Hematopoietic multipotent progenitor cell treated with erythropoietin and hydrocortisone succinate and interleukin-3 and kit ligand, for 6 days (in vitro differentiated cells): Measurements from ENCODE around the gene ELP5.
"Not testable (repeated sequence)": the region's sequence is repeated elsewhere in the genome, so short reads cannot be mapped to it uniquely, and the experiment has no call there.

Experiments
- DNase-seq: peaks from one replicate; pipeline ENCODE4 v3.0.0-alpha.2; 2015

The ELP5 gene

DNA sequence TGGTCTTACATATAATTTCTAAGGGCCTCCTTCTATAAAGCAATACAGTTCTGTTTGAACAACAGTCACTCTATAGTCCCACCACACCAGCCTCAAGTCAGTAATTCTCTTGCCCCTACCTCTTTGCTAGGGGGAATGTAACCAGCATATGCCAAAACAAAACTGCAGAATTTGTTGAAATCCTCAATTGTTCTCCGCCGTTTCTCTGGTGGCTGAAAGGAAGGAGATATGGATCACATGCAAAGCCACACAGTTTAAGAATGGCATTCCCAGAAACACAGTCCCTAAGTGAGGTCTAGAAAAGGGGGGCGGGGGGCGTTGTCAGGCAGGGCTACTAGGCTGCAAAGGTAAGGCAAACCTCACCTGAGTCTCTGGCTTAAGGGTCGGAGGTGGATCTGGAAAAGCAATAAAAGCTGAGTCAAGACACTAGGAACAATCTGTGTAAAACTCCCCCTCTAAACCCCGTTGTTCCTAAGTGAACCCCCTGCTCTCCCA is 14.7 kb upstream of the ELP5 start:
- DNase-seq, result no peak

DNA sequence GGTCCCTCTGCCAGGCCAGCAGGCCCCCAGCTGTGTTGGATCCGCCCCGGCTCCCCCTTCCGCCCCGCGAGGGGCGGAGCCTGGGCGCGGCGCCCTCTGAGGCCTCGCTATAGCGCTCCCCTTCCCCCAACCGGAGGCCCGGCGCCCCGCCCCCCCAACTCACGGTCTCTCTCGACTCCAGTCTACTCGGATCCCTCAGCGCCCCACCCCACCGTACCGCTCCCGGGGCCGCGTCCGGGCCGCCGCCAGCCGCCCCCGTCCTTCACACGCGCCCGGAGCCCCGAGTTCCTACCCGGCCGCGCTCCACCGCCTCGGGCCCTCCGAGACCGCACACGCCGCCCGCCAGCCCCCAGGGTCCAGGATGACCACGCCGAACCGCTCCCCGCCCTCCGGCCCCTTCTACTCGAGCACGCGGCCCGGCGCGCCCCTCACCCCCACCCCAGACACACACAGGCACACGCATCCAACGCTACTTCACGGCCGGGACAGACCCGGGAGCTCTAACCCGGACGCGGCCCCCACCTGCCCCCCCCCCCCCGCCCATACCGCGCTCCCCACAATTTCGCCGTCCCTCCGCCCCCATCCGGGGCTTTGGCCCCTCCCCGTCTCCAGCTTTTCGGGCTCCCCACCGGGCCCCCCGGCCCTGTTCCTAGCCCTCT is 14.1 kb upstream of the ELP5 start:
- DNase-seq, result peak; percentile 94

DNA sequence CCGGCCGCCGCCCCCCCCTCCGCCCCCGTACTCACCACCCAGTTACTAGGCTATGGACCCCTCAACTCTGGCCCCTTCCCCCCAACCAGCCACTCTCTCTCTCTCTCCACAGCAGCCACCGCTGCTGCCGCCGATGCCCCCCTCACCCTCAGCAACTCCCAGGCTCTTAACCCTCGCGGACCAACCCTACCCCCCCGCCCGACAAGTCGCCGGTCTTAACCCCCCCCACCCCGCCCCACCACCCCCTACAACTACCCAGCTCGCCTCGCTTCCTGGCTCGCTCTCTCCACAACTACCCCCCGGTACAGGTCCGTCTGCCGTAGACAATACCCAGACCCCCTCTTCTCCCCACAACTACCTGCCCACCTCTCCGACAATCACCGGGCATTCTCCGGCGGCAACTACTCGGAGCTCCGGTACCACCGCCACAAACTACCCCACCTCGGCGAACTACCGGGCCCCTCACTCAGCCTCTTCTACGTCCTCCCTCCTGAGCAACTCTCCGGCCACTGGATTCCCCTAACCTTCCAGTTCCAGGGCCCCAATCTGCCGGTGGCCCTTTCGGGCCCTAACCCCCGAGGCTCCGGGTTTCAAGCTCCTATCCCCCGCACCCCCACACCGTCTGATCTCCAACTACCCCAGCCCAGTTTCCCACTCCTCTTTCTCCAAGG is 13.5 kb upstream of the ELP5 start:
- peak; percentile 73 for DNase-seq

DNA sequence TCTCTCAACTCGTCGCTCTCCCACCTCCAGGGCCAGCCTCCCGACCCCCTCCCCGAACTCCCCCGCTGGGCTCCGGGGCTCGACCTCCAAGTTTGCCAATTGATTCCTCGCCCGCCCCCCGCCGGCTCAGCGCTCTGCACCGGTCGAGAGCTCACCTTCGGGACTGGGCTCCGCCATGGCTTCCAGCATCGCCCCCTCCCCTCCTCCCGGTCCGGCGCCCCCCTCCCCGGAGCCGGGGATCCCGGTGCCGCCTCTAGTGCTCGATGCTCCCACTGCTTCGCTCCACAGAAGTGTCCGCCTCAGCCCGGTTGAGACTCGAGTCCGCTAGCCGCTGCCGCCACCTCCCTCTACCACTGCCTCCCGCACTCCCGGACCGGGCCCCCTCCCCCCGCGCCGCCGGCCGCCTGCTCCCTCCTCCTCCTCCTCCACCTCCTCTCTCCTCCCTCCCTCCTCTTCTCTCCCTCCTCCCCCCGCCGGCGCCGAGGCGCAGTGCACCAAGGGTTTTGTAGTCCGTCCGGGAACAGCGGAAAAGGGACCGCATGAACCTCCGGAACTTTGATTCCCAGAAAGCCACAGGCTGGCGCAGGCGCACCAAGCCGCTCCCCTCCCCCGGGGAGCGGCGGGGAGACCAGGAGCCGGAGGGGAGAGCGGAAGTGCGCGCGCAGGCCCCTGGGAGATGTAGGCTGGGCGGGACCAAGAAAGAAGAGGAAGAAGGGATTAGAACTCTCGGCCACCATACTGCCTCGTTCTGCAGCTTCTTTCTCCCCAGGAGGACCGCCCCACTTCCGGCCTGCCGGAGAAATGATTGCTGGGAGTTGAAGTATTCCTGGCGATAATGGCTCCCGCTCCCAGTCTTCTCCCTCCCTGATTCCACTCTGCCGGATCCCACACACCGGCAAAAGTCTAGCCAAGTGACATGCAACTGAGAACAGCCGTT is 12.7 kb upstream of the ELP5 start, which contains the start of gene PHF23:
TSS of gene PHF23 (minus strand) at position 367 of the 937 bp plus-strand sequence. CDS start at position 189, 178 bp downstream.
- DNase-seq, result peak; percentile 100

DNA sequence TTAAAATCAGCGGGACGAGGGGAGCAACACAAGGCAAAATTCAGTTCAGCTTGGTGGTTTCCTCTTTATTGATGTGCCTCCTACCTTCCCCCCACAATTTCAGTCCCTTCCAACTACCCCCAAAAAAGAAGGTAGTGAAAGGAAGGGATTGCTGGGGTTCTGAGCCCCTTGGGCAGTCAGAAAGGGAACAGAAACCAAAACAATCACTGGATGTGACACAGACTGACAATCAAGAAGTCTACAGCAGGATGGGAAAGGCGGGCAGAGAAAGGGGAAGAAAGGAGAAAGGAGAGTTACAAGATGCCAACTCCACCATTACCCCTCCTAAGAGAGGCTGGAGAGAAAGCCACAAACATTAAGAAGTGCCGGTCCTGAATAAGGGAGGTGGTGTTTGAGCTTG is 11.6 kb upstream of the ELP5 start:
- DNase-seq, result no peak

DNA sequence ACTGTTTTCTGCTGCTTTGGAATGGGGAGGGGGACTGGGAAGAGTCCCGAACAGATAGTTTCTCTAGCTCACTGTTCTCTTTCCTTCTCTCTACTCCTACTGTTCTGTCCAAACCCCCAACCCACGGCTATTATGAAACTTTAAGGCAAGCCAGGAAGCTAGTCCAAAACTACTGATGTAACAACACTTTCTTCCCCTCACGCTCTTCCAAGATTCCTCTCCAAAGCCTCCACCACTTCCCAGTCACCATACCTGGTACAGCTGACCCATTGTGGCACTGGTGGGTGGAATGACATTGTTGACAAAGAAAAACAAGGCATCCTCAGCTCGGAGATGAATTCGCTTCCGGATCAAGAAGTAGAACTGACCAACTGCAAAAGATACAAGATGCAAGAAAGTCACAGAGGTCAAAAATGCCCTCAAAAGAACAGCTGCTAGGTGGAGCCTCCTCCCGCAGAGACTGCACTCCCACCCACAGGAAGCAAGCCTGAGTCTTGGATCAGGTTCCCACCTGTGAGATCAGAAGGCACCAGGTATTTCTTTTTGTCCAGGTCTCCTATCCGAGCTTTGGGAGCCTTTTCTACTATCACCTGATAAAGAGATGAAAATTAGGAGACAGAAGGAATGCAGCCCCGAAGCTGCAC is 10.8 kb upstream of the ELP5 start:
- DNase-seq, result no peak

DNA sequence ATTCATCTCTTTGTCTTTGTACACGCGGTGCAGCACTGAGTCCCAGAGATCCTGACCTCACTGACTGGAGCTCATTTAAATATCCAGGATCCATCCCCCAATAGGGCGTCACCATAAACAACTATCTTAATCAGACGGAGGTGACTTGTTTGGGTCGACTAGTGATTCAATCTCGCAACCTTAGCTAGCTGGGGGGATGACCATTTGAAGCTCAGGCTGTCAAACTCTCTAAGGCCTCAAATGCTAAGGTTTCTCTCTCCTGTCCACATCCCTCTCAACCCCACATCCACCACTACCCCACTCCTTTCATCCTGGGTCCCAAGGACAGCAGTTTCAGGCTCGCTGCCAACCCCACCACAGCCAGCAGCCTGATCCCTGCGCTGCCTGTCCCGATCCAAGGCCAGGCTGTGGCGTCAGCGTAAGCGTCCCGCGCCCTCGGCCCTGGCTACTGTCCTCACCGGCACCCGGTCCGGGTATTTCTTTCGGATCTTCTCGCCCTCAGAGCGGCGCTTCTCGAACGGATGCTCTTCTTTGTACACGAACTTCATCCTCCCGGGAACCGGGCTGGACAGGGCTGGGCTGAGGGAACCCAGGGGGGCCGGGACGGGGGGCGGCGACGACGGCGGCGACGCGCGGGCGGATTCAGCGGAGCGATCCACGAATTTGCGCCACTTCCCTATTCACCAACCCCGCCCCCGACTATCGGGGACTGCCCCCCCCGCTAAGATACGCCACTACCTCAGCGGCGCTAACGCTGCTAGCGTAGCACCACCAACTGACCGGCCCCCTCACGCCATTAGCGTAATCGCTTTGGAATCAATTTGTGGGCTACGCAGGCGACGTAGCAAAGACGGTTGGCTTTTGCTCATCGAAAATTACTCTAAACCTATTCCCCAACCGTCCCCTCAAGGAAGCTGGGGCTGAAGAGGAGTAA is 10.0 kb upstream of the ELP5 start, which contains the start of gene GABARAP:
TSS of gene GABARAP (minus strand) at position 667 of the 934 bp plus-strand sequence. CDS start at position 548, 119 bp downstream.
- peak; percentile 97 for DNase-seq

DNA sequence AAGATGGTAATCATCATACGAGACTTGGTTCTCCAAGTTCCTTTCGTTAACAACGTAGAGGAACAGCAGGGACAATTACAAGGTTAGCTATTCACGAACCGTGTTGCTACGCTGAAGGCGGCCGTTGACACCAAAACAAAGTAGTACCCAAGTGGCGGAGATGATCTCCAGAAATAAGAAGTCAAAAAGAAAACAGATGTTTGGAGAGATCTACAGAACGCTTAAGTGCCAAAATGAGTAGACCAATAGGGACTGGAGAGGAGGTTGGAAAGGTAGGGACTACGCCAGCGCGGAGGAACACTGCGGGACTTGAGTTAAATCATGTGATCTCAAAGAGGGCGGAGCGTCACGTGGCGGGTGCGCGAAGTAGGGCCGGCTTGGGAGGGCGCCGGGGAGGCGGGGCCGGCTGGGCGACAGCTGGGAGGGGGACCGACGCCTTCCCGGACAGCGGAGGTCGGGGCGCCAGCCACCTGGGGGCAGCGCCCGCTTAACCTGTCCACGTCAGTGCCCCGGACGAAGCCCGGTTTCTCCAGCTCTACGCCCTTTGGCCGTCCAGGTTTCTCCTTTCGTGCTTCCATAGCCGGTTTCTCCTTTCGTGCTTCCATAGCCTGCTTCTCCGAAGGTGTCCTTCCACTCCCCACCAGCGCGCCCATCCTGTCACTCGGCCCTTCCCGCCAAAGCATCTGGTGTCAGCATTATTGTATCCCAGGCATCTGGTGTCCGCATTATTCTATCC is 9.1 kb upstream of the ELP5 start:
- peak; percentile 97 for DNase-seq

DNA sequence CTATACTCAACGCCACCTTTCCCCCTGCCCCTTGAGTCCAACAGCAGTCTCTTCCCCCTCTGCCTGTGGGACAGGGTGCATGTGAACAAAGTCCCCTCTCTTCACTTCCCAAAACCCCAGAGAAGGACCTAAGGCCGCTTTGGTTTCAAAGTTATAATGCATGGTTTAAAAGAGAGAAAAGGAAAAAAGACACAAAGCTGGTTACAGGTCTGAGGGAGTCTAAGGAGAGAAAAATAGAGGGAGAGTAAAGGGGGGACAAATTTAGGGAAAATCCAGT is 8.6 kb upstream of the ELP5 start:
- no peak for DNase-seq

DNA sequence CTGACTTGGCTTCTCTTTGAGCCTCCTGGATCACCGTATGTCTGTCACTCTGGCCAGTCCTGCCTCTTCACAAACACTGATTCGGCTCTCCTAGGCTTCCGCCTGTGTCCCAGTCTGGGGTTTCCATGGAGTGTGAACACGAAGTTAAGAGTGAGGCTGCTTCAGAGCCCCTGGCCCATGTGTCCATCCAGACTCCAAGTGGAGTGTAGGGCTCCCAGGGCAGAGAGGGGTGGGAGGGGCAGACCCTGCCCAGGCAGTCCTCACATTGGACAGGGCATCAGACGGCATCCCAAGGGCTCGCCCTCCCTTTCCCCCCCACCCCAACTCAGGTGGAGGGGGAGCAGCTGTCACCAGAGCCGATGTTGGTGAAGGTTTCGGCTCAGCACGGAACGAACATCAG is 8.2 kb upstream of the ELP5 start:
- DNase-seq, result not testable (repeated sequence)

DNA sequence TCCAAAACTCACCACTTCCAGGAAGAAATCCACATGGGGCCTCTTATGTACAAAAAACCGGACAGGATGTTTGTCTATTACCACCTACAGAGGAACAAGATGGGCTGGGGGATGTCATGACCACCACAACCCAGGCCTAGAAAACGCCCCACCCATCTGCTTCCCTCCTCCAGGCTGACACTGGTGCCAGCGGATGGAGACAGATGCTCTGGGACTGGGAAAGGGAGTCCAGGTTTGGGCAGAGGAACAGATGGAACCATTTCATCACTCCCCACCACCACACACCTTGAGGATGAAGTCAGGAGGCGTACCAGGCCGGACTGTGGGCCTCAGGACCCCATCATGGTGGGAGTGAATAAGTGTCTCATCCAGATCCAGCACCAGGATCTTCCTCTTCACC is 5.2 kb upstream of the ELP5 start:
- DNase-seq, result no peak

DNA sequence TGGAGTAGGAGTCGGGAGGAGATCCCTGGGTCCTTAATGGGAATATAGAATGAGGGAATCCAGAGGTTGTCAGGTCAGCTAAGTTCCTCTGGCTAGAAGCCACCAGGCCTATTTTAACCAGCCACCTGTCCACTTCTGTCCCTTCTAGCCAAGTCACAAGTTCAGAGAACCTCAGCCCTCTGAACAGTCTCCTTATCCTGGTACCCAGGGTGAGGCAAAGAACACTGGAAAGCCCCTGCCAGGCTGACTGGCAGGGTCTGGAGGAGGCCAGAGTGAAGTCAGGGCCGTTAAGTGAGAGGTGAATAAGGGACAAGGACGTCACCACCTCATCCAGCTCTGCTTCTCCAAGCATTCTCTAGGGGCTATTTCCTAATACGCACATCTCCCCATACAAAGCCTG is 3.2 kb upstream of the ELP5 start:
- no peak for DNase-seq

DNA sequence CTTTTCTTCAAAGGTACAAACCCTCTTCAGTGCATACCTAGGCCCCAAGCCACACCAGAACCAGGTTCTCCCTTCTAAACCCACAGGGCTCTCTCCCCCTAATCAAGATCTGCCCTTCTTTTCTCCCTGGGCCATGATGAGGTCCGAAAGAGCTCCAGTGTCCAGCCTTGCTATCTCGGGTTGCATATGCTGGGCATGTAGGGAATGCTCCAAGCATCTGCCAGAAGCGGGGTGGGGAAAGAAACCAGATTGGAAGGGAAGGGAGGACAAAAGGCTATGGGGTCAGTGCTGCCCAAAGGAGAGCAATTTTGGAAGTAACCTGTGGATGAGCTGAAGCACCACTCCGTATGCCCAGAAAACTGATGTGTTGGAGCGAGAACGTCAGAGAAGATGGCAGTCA is 2.8 kb upstream of the ELP5 start:
- DNase-seq, result no peak

DNA sequence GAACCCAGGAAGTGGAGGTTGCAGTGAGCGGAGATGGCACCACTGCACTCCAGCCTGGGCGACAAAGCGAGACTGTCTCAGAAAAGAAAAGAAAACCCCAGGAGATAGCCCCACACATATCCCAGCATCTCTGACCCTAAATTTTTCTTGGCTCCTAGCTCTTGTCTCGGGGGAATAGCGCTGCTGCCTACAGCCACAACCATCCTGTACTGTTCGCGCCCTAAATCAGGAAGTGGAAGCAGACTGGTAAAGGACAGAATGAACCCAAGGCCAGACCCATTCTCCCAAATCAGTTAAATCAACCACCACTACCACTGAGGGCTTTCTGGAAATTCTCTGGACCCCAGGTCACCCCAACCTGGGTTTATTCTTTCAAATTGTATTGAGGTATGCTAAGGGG is 2.2 kb upstream of the ELP5 start:
- peak; percentile 38 for DNase-seq

DNA sequence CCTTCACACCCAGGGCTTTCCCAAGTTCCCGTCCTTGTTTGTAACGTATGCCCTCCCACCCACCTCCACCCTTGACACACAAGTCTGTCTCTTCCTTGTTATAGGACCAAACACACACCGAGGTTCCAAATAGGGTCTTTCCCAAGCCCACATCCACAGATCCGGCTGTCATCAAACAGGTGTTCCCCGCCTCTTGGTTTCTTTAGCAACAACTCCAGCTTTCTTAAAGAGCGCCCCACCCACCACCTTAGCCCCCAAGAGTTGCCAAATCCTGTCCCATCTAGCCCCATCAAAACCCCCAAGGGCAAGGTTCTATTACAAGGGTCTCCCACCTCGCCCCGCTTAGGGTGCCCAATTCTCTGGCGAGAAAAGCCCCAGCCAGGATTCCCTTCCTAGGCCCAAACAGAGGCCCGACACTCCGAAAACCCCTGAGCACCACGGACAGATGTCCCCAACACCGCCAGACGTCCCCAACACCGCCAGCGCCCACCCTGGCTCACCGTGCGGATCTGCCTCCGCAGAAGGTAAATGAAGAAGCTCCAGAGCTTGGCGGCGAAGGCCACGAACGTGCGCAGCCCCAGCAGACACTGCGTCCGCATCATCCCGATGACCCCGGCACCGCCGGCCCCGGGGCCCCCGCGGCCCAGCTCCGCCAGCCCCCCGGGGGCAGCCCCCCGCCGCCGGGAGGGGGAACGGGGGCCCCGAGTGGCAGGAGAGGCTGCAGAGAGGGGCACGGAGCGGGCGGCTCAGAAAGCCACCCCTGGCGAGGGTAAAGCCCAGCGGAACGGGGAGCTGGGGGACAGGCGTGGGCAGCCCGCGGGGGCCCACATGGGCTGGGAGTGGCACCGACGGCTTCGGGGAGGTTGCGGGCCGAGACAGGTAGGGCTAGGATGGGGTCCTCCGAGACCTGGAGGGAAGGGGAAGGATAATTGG is 1.1 kb upstream of the ELP5 start:
- DNase-seq, result peak; percentile 32

DNA sequence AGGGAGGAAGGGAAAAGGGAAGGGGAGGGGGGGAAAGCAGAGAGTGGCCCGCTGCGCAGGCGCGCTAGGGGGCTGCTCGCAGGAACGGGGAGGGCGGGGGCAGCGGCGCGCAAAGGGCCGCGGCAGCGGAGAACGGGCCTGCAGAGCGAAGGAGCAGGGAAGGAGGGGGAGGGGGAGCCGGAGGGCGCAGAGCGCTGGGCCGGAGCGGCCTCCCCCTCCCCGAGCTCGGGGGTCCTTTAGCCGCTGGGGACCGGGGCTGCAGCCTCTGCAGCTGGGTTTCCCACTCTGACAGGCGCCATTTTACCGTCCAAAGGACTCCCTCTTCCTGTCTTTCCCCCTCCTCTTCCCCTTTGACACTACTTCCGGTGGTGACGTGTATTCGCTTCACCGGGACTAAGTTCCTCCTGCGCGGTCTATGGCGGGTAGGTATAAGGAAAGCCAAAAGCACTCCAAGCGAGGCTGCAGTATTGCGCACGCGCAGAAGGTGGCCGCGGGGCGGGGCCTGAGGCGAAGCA is 297 bp upstream of the ELP5 start, which contains the start of gene CTDNEP1:
TSS of gene CTDNEP1 (minus strand) at position 74 of the 515 bp plus-strand sequence. CDS start 438 bp downstream, outside the sequence.
- DNase-seq, result peak; percentile 100

DNA sequence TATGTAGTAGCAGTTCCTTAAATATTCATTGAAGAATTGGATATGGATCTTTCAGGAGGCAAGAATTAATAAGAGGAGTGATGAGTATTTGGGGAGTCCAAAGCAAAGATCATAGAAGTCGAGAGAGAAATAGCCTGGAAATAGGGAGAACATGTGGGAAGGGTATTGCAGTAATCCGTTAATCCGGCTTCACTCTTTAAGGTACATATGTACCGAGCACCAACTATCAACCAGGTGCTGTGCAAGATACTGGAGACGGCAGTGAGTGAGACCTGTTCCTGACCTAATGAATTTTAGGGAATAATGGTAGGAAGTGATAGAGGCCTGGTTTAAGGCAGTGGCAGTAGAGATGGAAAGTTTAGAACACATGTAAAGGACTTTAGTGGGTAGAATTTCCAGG is 1.1 kb downstream of the ELP5 start:
- DNase-seq, result no peak

DNA sequence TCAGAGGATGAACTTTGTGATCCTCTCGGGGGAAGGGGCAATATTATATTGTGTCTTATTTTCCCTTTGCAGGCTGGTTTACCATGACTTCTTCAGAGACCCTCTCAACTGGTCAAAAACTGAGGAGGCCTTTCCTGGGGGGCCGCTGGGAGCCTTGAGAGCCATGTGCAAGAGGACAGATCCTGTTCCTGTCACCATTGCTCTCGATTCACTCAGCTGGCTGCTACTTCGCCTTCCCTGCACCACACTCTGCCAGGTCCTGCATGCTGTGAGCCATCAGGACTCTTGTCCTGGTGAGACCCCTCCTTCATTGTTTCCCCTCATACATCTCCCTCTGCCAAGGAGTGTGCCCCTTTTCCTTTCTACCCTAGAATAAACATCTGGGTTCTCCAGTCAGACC is 2.5 kb downstream of the ELP5 start:
- DNase-seq, result no peak

DNA sequence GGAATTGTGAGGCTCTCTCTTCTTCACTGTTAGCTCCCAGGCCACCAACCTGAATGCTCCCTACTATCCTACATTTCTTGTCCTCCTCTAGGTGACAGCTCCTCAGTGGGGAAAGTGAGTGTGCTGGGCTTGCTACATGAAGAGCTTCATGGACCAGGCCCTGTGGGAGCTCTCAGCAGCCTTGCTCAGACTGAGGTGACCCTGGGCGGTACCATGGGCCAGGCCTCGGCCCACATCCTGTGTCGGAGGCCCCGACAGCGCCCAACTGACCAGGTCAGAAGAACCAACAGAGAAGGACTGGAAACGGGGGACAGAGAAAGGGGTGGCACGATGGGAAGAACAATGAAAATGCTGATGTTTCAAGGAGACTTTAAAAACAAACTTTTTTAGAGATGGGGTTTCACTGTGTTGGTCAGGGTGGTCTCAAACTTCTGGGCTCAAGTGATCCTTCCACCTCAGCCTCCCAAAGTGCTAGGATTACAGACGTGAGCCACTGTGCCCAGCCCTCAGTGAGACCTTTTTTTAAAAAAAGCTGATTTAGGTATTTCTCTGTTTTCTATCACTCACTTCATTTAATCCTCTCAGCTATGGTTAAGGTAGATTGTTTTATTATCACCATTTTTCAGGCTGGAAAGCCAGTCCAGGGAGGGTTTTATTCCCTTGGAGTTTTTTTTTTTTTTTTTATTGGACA is 4.9 kb downstream of the ELP5 start:
- DNase-seq, result no peak
